Fibroblast of lung (primary cell): Measurements from ENCODE around the gene ARID1B. TPM values are rescaled to one million over a fixed set of nuclear protein-coding genes. Genes with fewer than 3 reads are reported as not detected.

Source experiments
- DNase-seq, 2 donors: peaks; one replicate each; pipeline versions ENCODE4 v3.0.0 to v3.0.0-alpha.2; 2010; ENCODE audit warnings: low read depth in 2 of 2
- H2AFZ ChIP-seq: 2 replicates; pipeline ENCODE4 v1.5.1; 2012; ENCODE audit warnings: low read length, control low read depth, inconsistent platforms
- H3K27ac ChIP-seq: 2 replicates; pipeline ENCODE4 v1.5.1; 2011; ENCODE audit warnings: low read length, control low read depth; ENCODE audit not compliant: insufficient read depth
- H3K27me3 ChIP-seq: 2 replicates; pipeline ENCODE4 v1.5.1; 2011; ENCODE audit warnings: mild to moderate bottlenecking, low read length; ENCODE audit not compliant: control insufficient read depth, insufficient read depth
- H3K36me3 ChIP-seq: 2 replicates; pipeline ENCODE4 v1.5.1; 2011; ENCODE audit warnings: low read length; ENCODE audit not compliant: control insufficient read depth, insufficient read depth
- H3K4me1 ChIP-seq: 2 replicates; pipeline ENCODE4 v1.5.1; 2011; ENCODE audit warnings: low read length; ENCODE audit not compliant: control insufficient read depth, insufficient read depth; ENCODE audit errors: extremely low read depth
- H3K4me2 ChIP-seq: 2 replicates; pipeline ENCODE4 v1.5.1; 2011; ENCODE audit warnings: low read length, control low read depth; ENCODE audit not compliant: insufficient read depth; ENCODE audit errors: extremely low read depth
- H3K4me3 ChIP-seq, 4 experiments: fragments of 200-600 bp in 1 of 4; sonication (generic) in 1 of 4; replicated peaks in 1 of 4; 2 replicates each; pipeline ENCODE4 v1.5.1; 2011 to 2016; ENCODE audit warnings: low read length in 4 of 4, low read depth in 3 of 4, mild to moderate bottlenecking in 3 of 4, control low read depth in 2 of 4, inconsistent platforms in 1 of 4, mixed read lengths in 1 of 4; ENCODE audit not compliant: insufficient read depth in 1 of 4; ENCODE audit errors: control extremely low read depth in 1 of 4
- H3K79me2 ChIP-seq: 2 replicates; pipeline ENCODE4 v1.5.1; 2012; ENCODE audit warnings: mild to moderate bottlenecking, low read length, inconsistent platforms; ENCODE audit not compliant: control insufficient read depth, insufficient read depth
- H3K9ac ChIP-seq: 2 replicates; pipeline ENCODE4 v1.5.1; 2011; ENCODE audit warnings: mild to moderate bottlenecking, low read length, control low read depth; ENCODE audit not compliant: insufficient read depth
- H3K9me3 ChIP-seq: 2 replicates; pipeline ENCODE4 v1.5.1; 2012; ENCODE audit warnings: low read depth, low read length; ENCODE audit not compliant: control insufficient read depth, insufficient read depth
- H4K20me1 ChIP-seq: 2 replicates; pipeline ENCODE4 v1.5.1; 2011; ENCODE audit warnings: low read length; ENCODE audit not compliant: control insufficient read depth, insufficient read depth; ENCODE audit errors: extremely low read depth
- CTCF ChIP-seq, 2 donors: IDR thresholded peaks in 1 of 2; conservative IDR thresholded peaks in 1 of 2; 1 replicate in 1 of 2; 2 replicates in 1 of 2; pipeline ENCODE4 v1.5.1; 2011 to 2012; ENCODE audit warnings: low read length in 2 of 2, control low read depth in 1 of 2, inconsistent platforms in 1 of 2, low read depth in 1 of 2, mild to moderate bottlenecking in 1 of 2
- EZH2 ChIP-seq: IDR thresholded peaks from 2 replicates; pipeline ENCODE4 v1.5.1; 2012; ENCODE audit warnings: low read length, control low read depth, mild to moderate bottlenecking; ENCODE audit errors: missing control alignments
- polyA plus RNA-seq, 2 donors: library from polyadenylated mRNA; depleted of rRNA in 1 of 2; stranded (reverse) in 1 of 2; unstranded in 1 of 2; fragments of >200 nt; gene quantifications; 2 replicates each; pipeline ENCODE4 v1.2.1, GENCODE V29; 2011 to 2012; ENCODE audit warnings: missing spikeins in 1 of 2
- total RNA-seq: library from RNA; depleted of rRNA; stranded (reverse); fragments of >200 nt; gene quantifications from 2 replicates; pipeline ENCODE4 v1.2.1, GENCODE V29; 2014

The ARID1B gene
- total and polyA plus RNA-seq, 2 donors (not counting 1 experiment from before 2014, with no cell fraction given) = 15.4 to 41.9 TPM

GRCh38 chr6:157246771-157247484, 469.8 kb downstream of the ARID1B start:
- H3K9me3 ChIP-seq = no peaks in the 10 kb centered on the region
- peaks cover 9% of the 10 kb centered on the region for H3K27me3 ChIP-seq
- H3K79me2 ChIP-seq = no peaks in the 10 kb centered on the region
- no peak overlapping the region for H3K4me2 ChIP-seq
- H3K27ac ChIP-seq = no peak overlapping the region
- H2AFZ ChIP-seq = no peak overlapping the region
- H3K4me3 ChIP-seq = no peak overlapping the region
- H3K4me1 ChIP-seq = no peaks in the 10 kb centered on the region
- no peak for DNase-seq
- no peak overlapping the region for H3K9ac ChIP-seq
- no peaks in the 10 kb centered on the region for H4K20me1 ChIP-seq
- TF ChIP-seq EZH2 (no peak), CTCF (conservative IDR thresholded peaks at IDR 0.05 in 1 of 2, IDR thresholded peaks at IDR 0.05 in 1 of 2; ENCODE audit: low read depth in 1 of 2, low read length in 2 of 2) (no peak)
- no peaks in the 10 kb centered on the region for H3K36me3 ChIP-seq

- H3K79me2 ChIP-seq = no peaks in the 10 kb centered on the region
- H2AFZ ChIP-seq = no peak overlapping the region
- H3K4me2 ChIP-seq = no peak overlapping the region
- no peak for TF ChIP-seq EZH2
- no peak for TF ChIP-seq CTCF (conservative IDR thresholded peaks at IDR 0.05 in 1 of 2, IDR thresholded peaks at IDR 0.05 in 1 of 2; ENCODE audit: low read depth in 1 of 2, low read length in 2 of 2)
- peaks cover 13% of the 10 kb centered on the region for H3K27me3 ChIP-seq
- H3K27ac ChIP-seq = no peak overlapping the region
- H3K36me3 ChIP-seq = no peaks in the 10 kb centered on the region
- H4K20me1 ChIP-seq = no peaks in the 10 kb centered on the region
- H3K4me3 ChIP-seq = no peak overlapping the region
- no peaks in the 10 kb centered on the region for H3K9me3 ChIP-seq
- H3K4me1 ChIP-seq = no peaks in the 10 kb centered on the region
- H3K9ac ChIP-seq = no peak overlapping the region
- no peak for DNase-seq
Measured at GRCh38 chr6:157248264-157248663, 471.1 kb downstream of the ARID1B start.

- no peak for DNase-seq
- H3K4me3 ChIP-seq = no peak overlapping the region
- H4K20me1 ChIP-seq = no peaks in the 10 kb centered on the region
- no peaks in the 10 kb centered on the region for H3K79me2 ChIP-seq
- no peaks in the 10 kb centered on the region for H3K9me3 ChIP-seq
- no peak overlapping the region for H3K4me2 ChIP-seq
- no peak overlapping the region for H3K27ac ChIP-seq
- H3K27me3 ChIP-seq = peaks cover 17% of the 10 kb centered on the region
- no peak overlapping the region for H2AFZ ChIP-seq
- TF ChIP-seq EZH2 (no peak), CTCF (conservative IDR thresholded peaks at IDR 0.05 in 1 of 2, IDR thresholded peaks at IDR 0.05 in 1 of 2; ENCODE audit: low read depth in 1 of 2, low read length in 2 of 2) (no peak)
- H3K36me3 ChIP-seq = no peaks in the 10 kb centered on the region
- no peaks in the 10 kb centered on the region for H3K4me1 ChIP-seq
- H3K9ac ChIP-seq = no peak overlapping the region
Measured at GRCh38 chr6:157249826-157250225, 472.6 kb downstream of the ARID1B start.
